OCI-LY3 (cell line): ENCODE data around the gene ADGRL2.

Experiments
- EZH2phosphoT487 ChIP-seq: fragments of 200-600 bp; shearing (Covaris generic); IDR thresholded peaks from 2 replicates; pipeline ENCODE4 v1.6.1; 2018; ENCODE audit warnings: antibody characterized with exemption, mixed run types, low read depth
- TF ChIP-seq, protein P1 (sequence below): fragments of 200-600, 300-600 bp; sonication (generic); IDR thresholded peaks from 2 replicates; pipeline ENCODE4 v1.5.1; 2014; ENCODE audit warnings: antibody characterized with exemption, low read length, low read depth

GRCh38 chr1:81754424-81754823 lies 46.3 kb upstream of the ADGRL2 start:
- TF ChIP-seq, protein P1, sequence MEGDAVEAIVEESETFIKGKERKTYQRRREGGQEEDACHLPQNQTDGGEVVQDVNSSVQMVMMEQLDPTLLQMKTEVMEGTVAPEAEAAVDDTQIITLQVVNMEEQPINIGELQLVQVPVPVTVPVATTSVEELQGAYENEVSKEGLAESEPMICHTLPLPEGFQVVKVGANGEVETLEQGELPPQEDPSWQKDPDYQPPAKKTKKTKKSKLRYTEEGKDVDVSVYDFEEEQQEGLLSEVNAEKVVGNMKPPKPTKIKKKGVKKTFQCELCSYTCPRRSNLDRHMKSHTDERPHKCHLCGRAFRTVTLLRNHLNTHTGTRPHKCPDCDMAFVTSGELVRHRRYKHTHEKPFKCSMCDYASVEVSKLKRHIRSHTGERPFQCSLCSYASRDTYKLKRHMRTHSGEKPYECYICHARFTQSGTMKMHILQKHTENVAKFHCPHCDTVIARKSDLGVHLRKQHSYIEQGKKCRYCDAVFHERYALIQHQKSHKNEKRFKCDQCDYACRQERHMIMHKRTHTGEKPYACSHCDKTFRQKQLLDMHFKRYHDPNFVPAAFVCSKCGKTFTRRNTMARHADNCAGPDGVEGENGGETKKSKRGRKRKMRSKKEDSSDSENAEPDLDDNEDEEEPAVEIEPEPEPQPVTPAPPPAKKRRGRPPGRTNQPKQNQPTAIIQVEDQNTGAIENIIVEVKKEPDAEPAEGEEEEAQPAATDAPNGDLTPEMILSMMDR = no peak
- TF ChIP-seq EZH2phosphoT487 = no peak
